Measurements from ENCODE around the gene PISD. TPM values are rescaled to one million over a fixed set of nuclear protein-coding genes. Genes with fewer than 3 reads are reported as not detected.
A peak's percentile ranks its signal among the peaks of the same experiment; 100 is the strongest.
"Not testable (repeated sequence)": the region's sequence is repeated elsewhere in the genome, so short reads cannot be mapped to it uniquely, and the experiment has no call there.

Gene PISD
- total RNA-seq, 1 experiment from 2014 or later, result 58.7 TPM

DNA sequence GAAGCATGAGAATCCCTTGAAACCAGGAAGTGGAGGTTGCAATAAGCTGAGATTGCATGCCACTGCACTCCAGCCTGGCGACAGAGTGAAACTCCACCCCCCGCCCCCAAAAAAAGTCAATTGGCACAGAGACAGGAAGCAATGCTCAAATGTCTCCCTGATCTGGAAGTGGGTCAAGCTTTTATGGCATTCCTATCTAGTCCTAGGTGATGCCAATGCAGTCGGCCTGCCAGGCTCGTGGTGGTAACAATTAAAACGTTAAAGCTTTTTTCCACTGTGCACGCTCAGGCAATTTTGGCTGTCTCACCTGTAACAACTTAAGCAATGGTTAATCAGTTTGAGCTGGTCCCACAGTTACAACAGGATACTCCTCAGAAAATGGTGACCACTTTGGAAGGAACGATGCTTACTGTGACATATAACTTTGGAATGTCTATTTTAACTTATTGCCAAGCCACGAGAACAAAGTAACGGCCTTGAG lies 18.9 kb upstream of the PISD start:
- intact Hi-C loops (cut with micrococcal nuclease; ENCODE audit: unreplicated experiment), result no loop called here
- H3K4me1 ChIP-seq, result peaks cover 5% of the 10 kb centered on the region; the same call in 1 of the 2 replicates
- Mint-ChIP-seq H3K4me3 (ENCODE audit: unreplicated experiment) (no peak overlapping the region), H3K36me3 (ENCODE audit: insufficient read depth, unreplicated experiment) (peaks cover 28% of the 10 kb centered on the region), H3K27me3 (ENCODE audit: insufficient read depth, unreplicated experiment) (no peaks in the 10 kb centered on the region), H3K9me3 (ENCODE audit: unreplicated experiment) (no peaks in the 10 kb centered on the region), H3K27ac (ENCODE audit: unreplicated experiment) (no peak overlapping the region), H3K4me1 (ENCODE audit: low read depth, unreplicated experiment) (peaks cover 11% of the 10 kb centered on the region)
- no peaks in the 10 kb centered on the region for H3K9me3 ChIP-seq
- CTCF ChIA-PET, result no interaction called here
- no peak for DNase-seq
- TF ChIP-seq, protein P1, sequence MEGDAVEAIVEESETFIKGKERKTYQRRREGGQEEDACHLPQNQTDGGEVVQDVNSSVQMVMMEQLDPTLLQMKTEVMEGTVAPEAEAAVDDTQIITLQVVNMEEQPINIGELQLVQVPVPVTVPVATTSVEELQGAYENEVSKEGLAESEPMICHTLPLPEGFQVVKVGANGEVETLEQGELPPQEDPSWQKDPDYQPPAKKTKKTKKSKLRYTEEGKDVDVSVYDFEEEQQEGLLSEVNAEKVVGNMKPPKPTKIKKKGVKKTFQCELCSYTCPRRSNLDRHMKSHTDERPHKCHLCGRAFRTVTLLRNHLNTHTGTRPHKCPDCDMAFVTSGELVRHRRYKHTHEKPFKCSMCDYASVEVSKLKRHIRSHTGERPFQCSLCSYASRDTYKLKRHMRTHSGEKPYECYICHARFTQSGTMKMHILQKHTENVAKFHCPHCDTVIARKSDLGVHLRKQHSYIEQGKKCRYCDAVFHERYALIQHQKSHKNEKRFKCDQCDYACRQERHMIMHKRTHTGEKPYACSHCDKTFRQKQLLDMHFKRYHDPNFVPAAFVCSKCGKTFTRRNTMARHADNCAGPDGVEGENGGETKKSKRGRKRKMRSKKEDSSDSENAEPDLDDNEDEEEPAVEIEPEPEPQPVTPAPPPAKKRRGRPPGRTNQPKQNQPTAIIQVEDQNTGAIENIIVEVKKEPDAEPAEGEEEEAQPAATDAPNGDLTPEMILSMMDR (IDR thresholded peaks at IDR 0.05; ENCODE audit: insufficient read depth in 1 of 2, low read depth in 1 of 2, low read length in 1 of 2, severe bottlenecking in 1 of 2, unreplicated experiment in 1 of 2), result no peak
- no peaks in the 10 kb centered on the region for H3K27me3 ChIP-seq (replicated peaks; ENCODE audit: control insufficient read depth, insufficient read depth, low read length)
- no peaks in the 10 kb centered on the region for H3K36me3 ChIP-seq (ENCODE audit: control insufficient read depth, insufficient read depth, low read length)
- BruUV-seq (replicated peaks), result no TSS peak
- H3K4me3 ChIP-seq (ENCODE audit: low read depth, low read length), result no peak overlapping the region
- POLR2A ChIA-PET, result no interaction called here

DNA sequence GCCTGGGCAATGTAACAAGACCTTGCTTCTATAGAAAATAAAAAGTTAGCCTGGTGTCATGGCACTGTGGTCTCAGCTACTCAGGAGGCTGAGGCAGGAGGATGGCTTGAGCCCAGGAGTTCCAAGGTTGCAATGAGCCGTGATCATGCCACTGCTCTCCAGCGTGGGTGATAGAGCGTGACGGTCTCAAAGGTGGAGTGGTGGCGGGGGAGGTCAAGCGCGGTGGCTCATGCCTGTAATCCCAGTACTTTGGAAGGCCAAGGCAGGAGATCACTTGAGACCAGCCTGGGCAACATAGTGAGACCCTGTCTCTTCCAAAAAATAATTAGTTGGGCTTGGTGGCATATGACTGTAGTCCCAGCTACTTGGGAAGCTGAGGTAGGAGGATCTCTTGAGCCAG lies 16.7 kb upstream of the PISD start:
- Mint-ChIP-seq H3K4me1 (ENCODE audit: low read depth, unreplicated experiment) (peaks cover 11% of the 10 kb centered on the region), H3K36me3 (ENCODE audit: insufficient read depth, unreplicated experiment) (peaks cover 10% of the 10 kb centered on the region), H3K27me3 (ENCODE audit: insufficient read depth, unreplicated experiment) (no peaks in the 10 kb centered on the region), H3K9me3 (ENCODE audit: unreplicated experiment) (no peaks in the 10 kb centered on the region), H3K4me3 (ENCODE audit: unreplicated experiment) (no peak overlapping the region), H3K27ac (ENCODE audit: unreplicated experiment) (no peak overlapping the region)
- Histone ChIP-seq H3K9me3 (no peaks in the 10 kb centered on the region), H3K27me3 (replicated peaks; ENCODE audit: control insufficient read depth, insufficient read depth, low read length) (no peaks in the 10 kb centered on the region), H3K4me1 (peaks cover 5% of the 10 kb centered on the region; the same call in 1 of the 2 replicates), H3K4me3 (ENCODE audit: low read depth, low read length) (no peak overlapping the region), H3K36me3 (ENCODE audit: control insufficient read depth, insufficient read depth, low read length) (no peaks in the 10 kb centered on the region)
- TF ChIP-seq, protein P1 (IDR thresholded peaks at IDR 0.05; ENCODE audit: insufficient read depth in 1 of 2, low read depth in 1 of 2, low read length in 1 of 2, severe bottlenecking in 1 of 2, unreplicated experiment in 1 of 2), result no peak
- no peak for DNase-seq
- POLR2A ChIA-PET, result no interaction called here
- no TSS peak for BruUV-seq (replicated peaks)
- CTCF ChIA-PET, result interaction anchor here (0.7 kb wide), 1 partner anchor 213 kb away, joined by 6 read pairs; no protein-coding TSS in a partner anchor
- intact Hi-C loops (cut with micrococcal nuclease; ENCODE audit: unreplicated experiment), result no loop called here

DNA sequence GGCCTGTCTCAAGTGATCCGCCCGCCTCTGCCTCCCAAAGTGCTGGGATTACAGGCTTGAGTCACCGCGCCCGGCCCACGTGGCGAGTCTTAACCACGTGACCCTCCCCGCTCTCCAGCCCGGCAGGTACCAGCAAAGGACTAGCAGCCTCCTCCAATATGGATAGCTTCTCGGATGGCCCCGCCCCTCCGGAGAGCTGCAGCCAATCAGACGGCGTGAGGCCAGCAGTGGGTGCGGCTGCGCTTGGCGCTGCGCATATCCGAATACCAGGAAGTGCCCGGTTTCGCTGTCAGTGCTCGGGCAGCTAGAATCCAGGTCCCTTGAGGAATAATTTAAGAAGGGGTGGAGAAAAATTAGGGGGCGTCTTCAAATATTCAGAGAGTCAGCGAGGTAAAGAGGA lies 14.7 kb upstream of the PISD start:
- no peaks in the 10 kb centered on the region for H3K9me3 Mint-ChIP-seq (ENCODE audit: unreplicated experiment)
- intact Hi-C loops (cut with micrococcal nuclease; ENCODE audit: unreplicated experiment), result loop anchor here (2.0 kb wide), 1 partner anchor 76 kb away; no protein-coding TSS in a partner anchor
- DNase-seq, result peak; percentile 98
- Histone ChIP-seq H3K9me3 (no peaks in the 10 kb centered on the region), H3K27me3 (replicated peaks; ENCODE audit: control insufficient read depth, insufficient read depth, low read length) (no peaks in the 10 kb centered on the region), H3K4me3 (ENCODE audit: low read depth, low read length) (peak overlapping the region; percentile 55), H3K36me3 (ENCODE audit: control insufficient read depth, insufficient read depth, low read length) (no peaks in the 10 kb centered on the region), H3K4me1 (peaks cover 5% of the 10 kb centered on the region; the same call in 1 of the 2 replicates)
- peak overlapping the region; percentile 89 for H3K27ac Mint-ChIP-seq (ENCODE audit: unreplicated experiment)
- POLR2A ChIA-PET, result interaction anchor here (0.6 to 1.4 kb wide), 5 partner anchors 11 to 121 kb away, joined by 3 to 31 read pairs (median 7); partner anchors contain the start of gene PISD
- peaks cover 11% of the 10 kb centered on the region for H3K4me1 Mint-ChIP-seq (ENCODE audit: low read depth, unreplicated experiment)
- H3K27me3 Mint-ChIP-seq (ENCODE audit: insufficient read depth, unreplicated experiment), result no peaks in the 10 kb centered on the region
- TF ChIP-seq, protein P1 (IDR thresholded peaks at IDR 0.05; ENCODE audit: insufficient read depth in 1 of 2, low read depth in 1 of 2, low read length in 1 of 2, severe bottlenecking in 1 of 2, unreplicated experiment in 1 of 2), result no peak
- peaks cover 8% of the 10 kb centered on the region for H3K36me3 Mint-ChIP-seq (ENCODE audit: insufficient read depth, unreplicated experiment)
- peak overlapping the region; percentile 90 for H3K4me3 Mint-ChIP-seq (ENCODE audit: unreplicated experiment)
- BruUV-seq (replicated peaks), result no TSS peak
- CTCF ChIA-PET, result interaction anchor here (0.6 to 1.6 kb wide), 6 partner anchors 9 to 294 kb away, joined by 3 to 17 read pairs (median 7); partner anchors contain the start of gene PISD

DNA sequence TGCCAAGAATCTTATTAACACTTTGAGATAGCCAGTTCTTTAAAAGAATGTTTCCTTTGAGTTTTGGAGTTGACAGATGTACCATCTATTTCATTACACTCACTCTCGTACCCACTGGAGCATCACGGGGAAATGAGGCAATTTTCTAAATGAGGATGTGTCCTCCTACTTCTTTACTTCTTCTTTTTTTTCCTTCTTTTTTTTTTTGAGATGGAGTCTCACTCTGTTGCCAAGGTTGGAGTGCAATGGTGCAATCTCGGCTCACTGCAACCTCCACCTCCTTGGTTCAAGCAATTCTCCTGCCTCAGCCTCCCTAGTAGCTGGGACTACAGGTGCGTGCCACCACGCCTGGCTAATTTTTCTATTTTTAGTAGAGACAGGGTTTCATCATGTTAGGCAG lies 12.2 kb upstream of the PISD start:
- BruUV-seq (replicated peaks); H3K36me3 ChIP-seq (ENCODE audit: control insufficient read depth, insufficient read depth, low read length); H3K27me3 ChIP-seq (replicated peaks; ENCODE audit: control insufficient read depth, insufficient read depth, low read length); H3K4me3 ChIP-seq (ENCODE audit: low read depth, low read length); H3K9me3 ChIP-seq; H3K27me3 Mint-ChIP-seq (ENCODE audit: insufficient read depth, unreplicated experiment); H3K9me3 Mint-ChIP-seq (ENCODE audit: unreplicated experiment); H3K4me3 Mint-ChIP-seq (ENCODE audit: unreplicated experiment); DNase-seq; H3K36me3 Mint-ChIP-seq (ENCODE audit: insufficient read depth, unreplicated experiment); CTCF ChIA-PET; intact Hi-C loops (cut with micrococcal nuclease; ENCODE audit: unreplicated experiment); H3K27ac Mint-ChIP-seq (ENCODE audit: unreplicated experiment): not testable (repeated sequence)
- H3K4me1 Mint-ChIP-seq (ENCODE audit: low read depth, unreplicated experiment), result peaks cover 16% of the 10 kb centered on the region
- H3K4me1 ChIP-seq, result peaks cover 15% of the 10 kb centered on the region
- POLR2A ChIA-PET, result interaction anchor here (0.6 kb wide), 1 partner anchor 186 kb away, joined by 3 read pairs; no protein-coding TSS in a partner anchor

DNA sequence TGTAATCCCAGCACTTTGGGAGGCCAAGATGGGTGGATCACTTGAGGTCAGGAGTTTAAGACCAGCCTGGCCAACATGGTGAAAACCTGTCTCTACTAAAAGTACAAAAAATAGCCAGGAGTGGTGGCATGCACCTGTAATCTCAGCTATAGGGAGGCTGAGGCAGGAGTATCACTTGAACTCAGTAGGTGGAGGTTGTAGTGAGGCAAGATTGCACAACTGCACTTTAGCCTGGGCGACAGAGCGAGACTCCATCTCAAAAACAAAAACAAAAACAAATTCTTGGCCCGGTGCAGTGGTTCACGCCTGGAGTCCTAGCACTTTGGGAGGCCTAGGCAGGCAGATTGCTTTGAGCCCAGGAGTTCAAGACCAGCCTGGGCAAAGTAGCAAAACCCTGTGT lies 6.8 kb upstream of the PISD start:
- BruUV-seq (replicated peaks); DNase-seq; H3K36me3 Mint-ChIP-seq (ENCODE audit: insufficient read depth, unreplicated experiment); H3K4me1 Mint-ChIP-seq (ENCODE audit: low read depth, unreplicated experiment); H3K27me3 Mint-ChIP-seq (ENCODE audit: insufficient read depth, unreplicated experiment); H3K4me3 Mint-ChIP-seq (ENCODE audit: unreplicated experiment); H3K27me3 ChIP-seq (replicated peaks; ENCODE audit: control insufficient read depth, insufficient read depth, low read length); H3K36me3 ChIP-seq (ENCODE audit: control insufficient read depth, insufficient read depth, low read length); H3K27ac Mint-ChIP-seq (ENCODE audit: unreplicated experiment); H3K4me3 ChIP-seq (ENCODE audit: low read depth, low read length); POLR2A ChIA-PET; H3K9me3 Mint-ChIP-seq (ENCODE audit: unreplicated experiment); H3K9me3 ChIP-seq: not testable (repeated sequence)
- intact Hi-C loops (cut with micrococcal nuclease; ENCODE audit: unreplicated experiment), result loop anchor here (5.0 kb wide), 1 partner anchor 283 kb away; no protein-coding TSS in a partner anchor
- peaks cover 14% of the 10 kb centered on the region for H3K4me1 ChIP-seq
- CTCF ChIA-PET, result interaction anchor here (1.5 to 1.8 kb wide), 2 partner anchors 8 to 301 kb away, joined by 3 to 15 read pairs; no protein-coding TSS in a partner anchor

Measured in Caco-2 (cell line).